K562 (cell line): ENCODE data around the gene PLCD1. TPM values are rescaled to one million over a fixed set of nuclear protein-coding genes. Genes with fewer than 3 reads are reported as not detected.

Source experiments
- ATAC-seq: fragments of 200-7000 bp; cut with Tn5 transposase; 3 replicates; pipeline ENCODE4 v1.9.1; 2020; ENCODE audit warnings: moderate library complexity
- BruUV-seq: library from RNA; stranded (reverse); fragments of 400-500 nt; replicated peaks from 2 replicates; lab custom pipeline; 2021; lab: Mats Ljungman, UMichigan
- CTCF ChIA-PET: fragments of 300-600 bp; formaldehyde crosslinking; extraction: SDS; loops from one replicate; lab custom pipeline; 2021; ENCODE audit warnings: low intra/inter-chr PET ratio; lab: Yijun Ruan, JAX
- POLR2A ChIA-PET: fragments of 300-600, 350-650 bp; sonication (Branson Sonifier 250); formaldehyde crosslinking; extraction: SDS; loops from one replicate; lab custom pipeline; 2021; ENCODE audit warnings: antibody characterized with exemption, inconsistent platforms; lab: Yijun Ruan, JAX
- DNase-seq, 4 experiments: peaks; one replicate each; pipeline versions ENCODE4 v3.0.0 to v3.0.0-alpha.2; 2011 to 2018; ENCODE audit warnings: low spot score in 3 of 4, mixed read lengths in 3 of 4; ENCODE audit errors: extremely low read depth in 1 of 4
- FAIRE-seq: peaks from 2 replicates; lab custom pipeline; 2011; peaks lifted over from hg19 to GRCh38; lab: Jason Lieb, UNC
- H2AFZ ChIP-seq: 2 replicates; pipeline ENCODE4 v1.6.0; 2011; ENCODE audit warnings: low read depth, low read length, control low read depth, inconsistent platforms
- H3K27ac ChIP-seq: fragments of 200-600 bp; 3 replicates; pipeline ENCODE4 v1.8.0; 2011; ENCODE audit warnings: low read depth, mild to moderate bottlenecking, control low read depth, inconsistent platforms, low read length, moderate library complexity, mixed read lengths; ENCODE audit errors: extremely low read depth
- H3K27me3 ChIP-seq, 2 experiments: fragments of 300-600 bp in 1 of 2; 2 replicates in 1 of 2; 3 replicates in 1 of 2; pipeline versions ENCODE4 v1.6.0 to v1.8.0; 2011; ENCODE audit warnings: inconsistent platforms in 2 of 2, low read length in 2 of 2, mild to moderate bottlenecking in 1 of 2, mixed read lengths in 1 of 2, moderate library complexity in 1 of 2; ENCODE audit not compliant: control insufficient read depth in 2 of 2, insufficient read depth in 2 of 2
- H3K36me3 ChIP-seq: fragments of 300-600 bp; 3 replicates; pipeline ENCODE4 v1.8.0; 2011; ENCODE audit warnings: mild to moderate bottlenecking, low read length, inconsistent platforms; ENCODE audit not compliant: control insufficient read depth, insufficient read depth
- H3K4me1 ChIP-seq, 2 experiments: fragments of 200-600 bp in 1 of 2; replicated peaks in 1 of 2; 2 replicates in 1 of 2; 3 replicates in 1 of 2; pipeline versions ENCODE4 v1.5.1 to v1.8.0; 2011; ENCODE audit warnings: inconsistent platforms in 2 of 2, low read length in 2 of 2, mild to moderate bottlenecking in 1 of 2, mixed read lengths in 1 of 2, moderate library complexity in 1 of 2; ENCODE audit not compliant: control insufficient read depth in 2 of 2, insufficient read depth in 2 of 2
- H3K4me2 ChIP-seq: 2 replicates; pipeline ENCODE4 v1.6.1; 2011; ENCODE audit warnings: low read length, control low read depth, inconsistent platforms, mixed read lengths; ENCODE audit not compliant: insufficient read depth
- H3K4me3 ChIP-seq: fragments of 200-600 bp; sonication (generic), shearing (Covaris generic); 2 replicates; pipeline ENCODE4 v1.5.1; 2016; ENCODE audit warnings: control low read depth, inconsistent platforms
- H3K79me2 ChIP-seq: fragments of 200-600 bp; 3 replicates; pipeline ENCODE4 v1.8.0; 2011; ENCODE audit warnings: low read length, inconsistent platforms; ENCODE audit not compliant: control insufficient read depth, insufficient read depth
- H3K9ac ChIP-seq, 2 experiments: 2 replicates each; pipeline versions ENCODE4 v1.6.0 to v1.6.1; 2011; ENCODE audit warnings: low read depth in 2 of 2, low read length in 2 of 2, control low read depth in 1 of 2, inconsistent platforms in 1 of 2, mild to moderate bottlenecking in 1 of 2, mixed read lengths in 1 of 2; ENCODE audit not compliant: insufficient read depth in 1 of 2
- H3K9me1 ChIP-seq: one replicate; pipeline ENCODE4 v1.6.0; 2011; ENCODE audit warnings: inconsistent platforms, mild to moderate bottlenecking, low read length, moderate library complexity; ENCODE audit not compliant: control insufficient read depth, insufficient read depth
- H3K9me3 ChIP-seq: replicated peaks from 2 replicates; pipeline ENCODE4 v1.5.1; 2011; ENCODE audit warnings: low read depth, low read length, inconsistent platforms; ENCODE audit not compliant: control insufficient read depth, insufficient read depth
- H4K20me1 ChIP-seq: replicated peaks from 2 replicates; pipeline ENCODE4 v1.6.1; 2011; ENCODE audit warnings: low read length, inconsistent platforms, mixed read lengths; ENCODE audit not compliant: control insufficient read depth, insufficient read depth
- ARID1B ChIP-seq: fragments of 450-650 bp; IDR thresholded peaks from 2 replicates; pipeline ENCODE4 v1.6.1; 2016; ENCODE audit warnings: antibody characterized with exemption, mild to moderate bottlenecking, inconsistent platforms
- PHF8 ChIP-seq: fragments of 200-600 bp; sonication (generic); IDR thresholded peaks from 2 replicates; pipeline ENCODE4 v1.6.1; 2012; ENCODE audit warnings: mixed run types, mild to moderate bottlenecking, inconsistent platforms, low read length, moderate library complexity, borderline replicate concordance
- POLR2A ChIP-seq: fragments of 450-650 bp; conservative IDR thresholded peaks from 2 replicates; pipeline ENCODE4 v1.6.1; 2016
- PTBP1 ChIP-seq: fragments of 200-400 bp; formaldehyde crosslinking; IDR thresholded peaks from 2 replicates; pipeline ENCODE4 v1.6.1; 2017; ENCODE audit warnings: low read depth, low read length
- SLC30A9 ChIP-seq: fragments of 250-450 bp; sonication (Bioruptor Pico); IDR thresholded peaks from 2 replicates; pipeline ENCODE4 v1.8.0; 2022; ENCODE audit warnings: mild to moderate bottlenecking, moderate library complexity
- TEAD4 ChIP-seq, 2 experiments: sonication (generic) in 1 of 2; formaldehyde crosslinking in 1 of 2; IDR thresholded peaks; 2 replicates each; pipeline versions ENCODE4 v1.6.1 to v1.8.0; 2012 to 2022; ENCODE audit warnings: borderline replicate concordance in 1 of 2, inconsistent platforms in 1 of 2, low read length in 1 of 2, mild to moderate bottlenecking in 1 of 2, missing genetic modification reagents in 1 of 2
- ZNF316 ChIP-seq: fragments of 450-650 bp; IDR thresholded peaks from 2 replicates; pipeline ENCODE4 v1.6.1; 2016
- ZNF354B ChIP-seq: fragments of 250-450 bp; sonication (Bioruptor Pico); IDR thresholded peaks from 2 replicates; pipeline ENCODE4 v1.4.0; 2020
- WGBS: fragments of 100-300 bp; shearing (Covaris generic); methylation state at CpG from one replicate; pipeline ENCODE4 v1.1.6; 2016; ENCODE audit warnings: low coverage, mixed read lengths; ENCODE audit not compliant: insufficient coverage; ENCODE audit errors: missing lambda C conversion rate; 5-methylcytosine and 5-hydroxymethylcytosine counted together
- in situ Hi-C: fragments of 300-500 bp; cut with MboI; formaldehyde crosslinking; loops from 4 replicates; pipeline ENCODE4 v1.15.0; 2018; ENCODE audit warnings: inconsistent platforms, mixed read lengths
- intact Hi-C: fragments of 100-400 bp; cut with micrococcal nuclease; formaldehyde crosslinking; loops from 2 replicates; pipeline ENCODE4 v1.14.2; 2022
- polyA plus RNA-seq, 8 experiments: library from polyadenylated mRNA; depleted of rRNA in 4 of 8; stranded (reverse) in 5 of 8; unstranded in 3 of 8; fragments of >200 nt; fragmentation: Nextera tagmentation in 2 of 8; fragmentation: Illumina TruSeq in 1 of 8; extraction: Ambion mirVana in 2 of 8; extraction: Trizol in 1 of 8; gene quantifications; 2 replicates each; pipeline versions ENCODE4 v1.2.1 to v1.2.3, GENCODE V29; 2011 to 2014; ENCODE audit warnings: inconsistent platforms in 1 of 8, missing spikeins in 1 of 8
- total RNA-seq, 7 experiments: library from RNA; depleted of rRNA in 6 of 7; stranded (reverse); fragments of >200 nt in 6 of 7; fragmentation: Illumina TruSeq in 2 of 7; extraction: Trizol in 2 of 7; gene quantifications; 2 replicates each; pipeline versions ENCODE4 v1.2.1 to v1.2.3, GENCODE V29; 2011 to 2021; ENCODE audit warnings: low replicate concordance in 1 of 7
- TF ChIP-seq, protein P1 (sequence below), 3 experiments: fragments of 200-800 bp in 1 of 3; sonication (Bioruptor generic) in 1 of 3; sonication (generic) in 1 of 3; formaldehyde crosslinking in 1 of 3; IDR thresholded peaks; 2 replicates each; pipeline versions ENCODE4 v1.6.1 to v1.8.0; 2016 to 2022; ENCODE audit warnings: mild to moderate bottlenecking in 2 of 3, missing compliant biosample characterization in 2 of 3, missing genetic modification characterization in 2 of 3, missing genetic modification reagents in 1 of 3
- TF ChIP-seq, protein P2 (sequence below): fragments of 250-450 bp; sonication (Bioruptor Pico); IDR thresholded peaks from 2 replicates; pipeline ENCODE4 v1.5.0; 2020; ENCODE audit warnings: mild to moderate bottlenecking
- TF ChIP-seq, protein P3 (sequence below): fragments of 150-350 bp; IDR thresholded peaks from 2 replicates; pipeline ENCODE4 v1.6.1; 2014; ENCODE audit warnings: low read depth, mild to moderate bottlenecking, low read length, borderline replicate concordance

Gene PLCD1
- total and polyA plus RNA-seq, 9 of the 15 experiments (the other 6 are each of a cell fraction or from before 2014, with no cell fraction given): 5.4 to 209 (median 116) TPM

DNA sequence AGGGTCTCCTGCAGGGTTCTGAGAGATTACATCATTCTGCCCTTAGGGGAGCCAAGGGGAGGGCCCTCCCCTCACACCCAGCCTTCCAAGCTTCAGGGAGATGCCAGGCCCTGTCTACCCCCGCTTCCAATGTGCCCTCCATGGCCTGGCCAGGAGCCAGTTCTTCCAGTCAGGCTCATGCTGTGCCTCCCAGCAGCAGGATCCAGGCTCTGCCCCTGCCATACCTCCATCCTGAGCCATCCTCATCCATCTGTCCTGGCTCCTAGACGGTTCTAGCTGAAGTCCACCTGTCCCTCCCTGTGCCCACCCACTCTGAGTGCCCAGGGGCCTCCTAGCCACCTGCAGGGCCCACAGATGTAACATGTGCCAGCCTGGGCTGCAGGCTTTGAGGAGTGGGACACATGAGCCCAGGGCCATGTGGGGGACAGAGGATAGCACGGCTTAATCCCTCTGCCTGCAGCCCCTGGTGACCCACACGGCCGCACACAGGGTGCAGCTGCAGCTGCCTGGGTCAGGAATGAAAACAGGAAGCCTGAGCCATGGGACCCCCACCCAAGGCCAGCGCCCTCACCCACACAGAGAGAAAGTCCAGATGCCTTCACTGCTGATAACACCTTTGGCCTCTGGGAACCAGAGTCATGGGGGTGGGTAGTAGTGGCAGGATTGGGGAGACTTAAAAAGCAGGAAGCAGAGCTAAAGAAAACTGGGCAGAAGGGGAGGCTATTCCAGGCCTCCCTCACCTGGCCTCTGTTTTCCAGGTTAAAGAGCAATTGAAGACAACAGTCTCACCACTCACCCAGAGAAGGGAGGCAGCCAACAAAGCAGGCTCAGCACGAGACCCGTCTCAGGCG lies 11.8 kb downstream of the PLCD1 start (continued):
- TF ChIP-seq, protein P1, sequence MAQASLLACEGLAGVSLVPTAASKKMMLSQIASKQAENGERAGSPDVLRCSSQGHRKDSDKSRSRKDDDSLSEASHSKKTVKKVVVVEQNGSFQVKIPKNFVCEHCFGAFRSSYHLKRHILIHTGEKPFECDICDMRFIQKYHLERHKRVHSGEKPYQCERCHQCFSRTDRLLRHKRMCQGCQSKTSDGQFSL (CRISPR knock-in tag; IDR thresholded peaks at IDR 0.05): 0 out of 2 replicates have a peak, but pooled peaks have one; percentile 35
- TF ChIP-seq, protein P1 (tag; IDR thresholded peaks at IDR 0.05): no peak
- TF ChIP-seq ZNF354B (CRISPR knock-in tag) (no peak), TEAD4 (IDR thresholded peaks at IDR 0.05; ENCODE audit: low read length) (no peak), TEAD4 (CRISPR knock-in tag; IDR thresholded peaks at IDR 0.05; ENCODE audit: borderline replicate concordance) (no peak)

DNA sequence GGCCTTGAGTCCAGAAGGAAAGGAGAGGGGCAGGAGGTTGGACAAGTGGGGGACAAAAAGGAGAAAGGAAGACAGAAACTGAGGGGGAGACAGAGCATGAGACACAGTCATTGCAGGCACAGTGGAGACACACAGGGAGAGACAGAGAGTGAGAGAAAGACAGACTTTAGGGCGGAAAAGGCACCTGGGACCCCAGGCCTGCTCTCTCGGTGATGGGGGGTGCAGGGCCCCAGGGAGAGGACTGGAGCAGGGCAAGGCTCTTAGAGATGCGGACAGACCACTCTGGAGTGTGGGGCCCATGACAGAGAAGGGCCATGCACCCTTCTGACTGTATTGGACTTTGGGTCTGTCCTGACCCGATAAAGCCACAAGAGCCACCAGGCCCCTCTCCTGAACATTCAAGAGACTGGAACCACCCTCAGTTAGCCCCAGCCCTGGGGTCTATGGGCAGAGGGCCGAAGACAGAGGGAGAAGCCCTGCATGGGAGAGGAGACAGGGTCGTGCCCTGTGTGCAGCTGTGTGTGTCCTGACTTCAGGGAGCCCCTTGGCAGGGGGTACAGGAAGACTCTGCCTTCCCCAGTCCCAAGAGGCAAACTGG lies 12.5 kb downstream of the PLCD1 start:
- H3K27me3 ChIP-seq: no peaks in the 10 kb centered on the region
- H2AFZ ChIP-seq: no peak overlapping the region
- peak; percentile 5; the same call in 2 of the 3 replicates for ATAC-seq
- peak overlapping the region; percentile 50 for H3K4me3 ChIP-seq
- no TSS peak for BruUV-seq
- ChIA-PET POLR2A (interaction anchor here (1.0 to 1.5 kb wide), 3 partner anchors 12 to 28 kb away, joined by 3 read pairs; no protein-coding TSS in a partner anchor), CTCF (no interaction called here)
- H3K36me3 ChIP-seq: peaks cover 57% of the 10 kb centered on the region
- intact Hi-C loops (no loop called here), in situ Hi-C loops (no loop called here)
- H3K4me1 ChIP-seq: peaks cover 50 to 57% of the 10 kb centered on the region in 2 experiments
- H3K4me2 ChIP-seq: peak overlapping the region; percentile 95
- H3K27ac ChIP-seq: peak overlapping the region; percentile 79; the same call in 2 of the 3 replicates
- WGBS: 46% methylated on average over 6 of the region's 6 CpGs
- peak overlapping the region; percentile 80 to 96 for H3K9ac ChIP-seq
- peaks cover 3% of the 10 kb centered on the region; the same call in 1 of the 2 replicates for H4K20me1 ChIP-seq
- peak in 1 of 4 experiments; percentile 30 for DNase-seq
- no peak for FAIRE-seq
- peaks cover 69% of the 10 kb centered on the region for H3K79me2 ChIP-seq
- peaks cover 6% of the 10 kb centered on the region for H3K9me1 ChIP-seq
- no peaks in the 10 kb centered on the region for H3K9me3 ChIP-seq
- TF ChIP-seq PHF8: no peak
- TF ChIP-seq ZNF316: no peak
- 0 out of 2 replicates have a peak, but pooled peaks have one; percentile 21 for TF ChIP-seq POLR2A
- TF ChIP-seq PTBP1: no peak
- TF ChIP-seq ARID1B: peak; percentile 16; the same call in 1 of the 2 replicates
- TF ChIP-seq, protein P2, sequence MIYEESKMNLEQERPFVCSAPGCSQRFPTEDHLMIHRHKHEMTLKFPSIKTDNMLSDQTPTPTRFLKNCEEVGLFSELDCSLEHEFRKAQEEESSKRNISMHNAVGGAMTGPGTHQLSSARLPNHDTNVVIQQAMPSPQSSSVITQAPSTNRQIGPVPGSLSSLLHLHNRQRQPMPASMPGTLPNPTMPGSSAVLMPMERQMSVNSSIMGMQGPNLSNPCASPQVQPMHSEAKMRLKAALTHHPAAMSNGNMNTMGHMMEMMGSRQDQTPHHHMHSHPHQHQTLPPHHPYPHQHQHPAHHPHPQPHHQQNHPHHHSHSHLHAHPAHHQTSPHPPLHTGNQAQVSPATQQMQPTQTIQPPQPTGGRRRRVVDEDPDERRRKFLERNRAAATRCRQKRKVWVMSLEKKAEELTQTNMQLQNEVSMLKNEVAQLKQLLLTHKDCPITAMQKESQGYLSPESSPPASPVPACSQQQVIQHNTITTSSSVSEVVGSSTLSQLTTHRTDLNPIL (CRISPR knock-in tag): no peak
- TF ChIP-seq SLC30A9 (CRISPR knock-in tag): no peak
- TF ChIP-seq, protein P3, sequence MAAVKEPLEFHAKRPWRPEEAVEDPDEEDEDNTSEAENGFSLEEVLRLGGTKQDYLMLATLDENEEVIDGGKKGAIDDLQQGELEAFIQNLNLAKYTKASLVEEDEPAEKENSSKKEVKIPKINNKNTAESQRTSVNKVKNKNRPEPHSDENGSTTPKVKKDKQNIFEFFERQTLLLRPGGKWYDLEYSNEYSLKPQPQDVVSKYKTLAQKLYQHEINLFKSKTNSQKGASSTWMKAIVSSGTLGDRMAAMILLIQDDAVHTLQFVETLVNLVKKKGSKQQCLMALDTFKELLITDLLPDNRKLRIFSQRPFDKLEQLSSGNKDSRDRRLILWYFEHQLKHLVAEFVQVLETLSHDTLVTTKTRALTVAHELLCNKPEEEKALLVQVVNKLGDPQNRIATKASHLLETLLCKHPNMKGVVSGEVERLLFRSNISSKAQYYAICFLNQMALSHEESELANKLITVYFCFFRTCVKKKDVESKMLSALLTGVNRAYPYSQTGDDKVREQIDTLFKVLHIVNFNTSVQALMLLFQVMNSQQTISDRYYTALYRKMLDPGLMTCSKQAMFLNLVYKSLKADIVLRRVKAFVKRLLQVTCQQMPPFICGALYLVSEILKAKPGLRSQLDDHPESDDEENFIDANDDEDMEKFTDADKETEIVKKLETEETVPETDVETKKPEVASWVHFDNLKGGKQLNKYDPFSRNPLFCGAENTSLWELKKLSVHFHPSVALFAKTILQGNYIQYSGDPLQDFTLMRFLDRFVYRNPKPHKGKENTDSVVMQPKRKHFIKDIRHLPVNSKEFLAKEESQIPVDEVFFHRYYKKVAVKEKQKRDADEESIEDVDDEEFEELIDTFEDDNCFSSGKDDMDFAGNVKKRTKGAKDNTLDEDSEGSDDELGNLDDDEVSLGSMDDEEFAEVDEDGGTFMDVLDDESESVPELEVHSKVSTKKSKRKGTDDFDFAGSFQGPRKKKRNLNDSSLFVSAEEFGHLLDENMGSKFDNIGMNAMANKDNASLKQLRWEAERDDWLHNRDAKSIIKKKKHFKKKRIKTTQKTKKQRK: no peak
